Astrocyte (in vitro differentiated cells and primary cell): ENCODE data around the gene SLC25A48. TPM values are rescaled to one million over a fixed set of nuclear protein-coding genes. Genes with fewer than 3 reads are reported as not detected.

Source experiments
- DNase-seq: peaks from one replicate; pipeline ENCODE4 v3.0.0-alpha.2; 2010; ENCODE audit warnings: low read depth
- FAIRE-seq: peaks from 2 replicates; lab custom pipeline; 2011; peaks lifted over from hg19 to GRCh38; lab: Jason Lieb, UNC
- H2AFZ ChIP-seq: 2 replicates; pipeline ENCODE4 v1.6.0; 2012; ENCODE audit warnings: low read depth, low read length, inconsistent platforms
- H3K27ac ChIP-seq: 2 replicates; pipeline ENCODE4 v1.5.1; 2011; ENCODE audit warnings: low read depth, low read length, inconsistent platforms
- H3K27me3 ChIP-seq: 2 replicates; pipeline ENCODE4 v1.6.0; 2011; ENCODE audit warnings: low read length, inconsistent platforms; ENCODE audit not compliant: insufficient read depth
- H3K36me3 ChIP-seq: 2 replicates; pipeline ENCODE4 v1.5.1; 2011; ENCODE audit warnings: low read length, inconsistent platforms; ENCODE audit not compliant: insufficient read depth
- H3K4me1 ChIP-seq: 2 replicates; pipeline ENCODE4 v1.5.1; 2011; ENCODE audit warnings: low read length, inconsistent platforms; ENCODE audit not compliant: insufficient read depth
- H3K4me2 ChIP-seq: 2 replicates; pipeline ENCODE4 v1.6.0; 2012; ENCODE audit warnings: low read length, inconsistent platforms
- H3K4me3 ChIP-seq: 2 replicates; pipeline ENCODE4 v1.5.1; 2011; ENCODE audit warnings: low read depth, mild to moderate bottlenecking, low read length, inconsistent platforms; ENCODE audit not compliant: insufficient read depth
- H3K79me2 ChIP-seq: 2 replicates; pipeline ENCODE4 v1.6.0; 2012; ENCODE audit warnings: mild to moderate bottlenecking, low read length, inconsistent platforms; ENCODE audit not compliant: insufficient read depth
- H3K9ac ChIP-seq: 2 replicates; pipeline ENCODE4 v1.6.0; 2012; ENCODE audit warnings: mild to moderate bottlenecking, low read length, inconsistent platforms
- H3K9me3 ChIP-seq: 2 replicates; pipeline ENCODE4 v1.5.1; 2012; ENCODE audit warnings: low read depth, mild to moderate bottlenecking, low read length, inconsistent platforms; ENCODE audit not compliant: insufficient read depth
- H4K20me1 ChIP-seq: 2 replicates; pipeline ENCODE4 v1.6.0; 2012; ENCODE audit warnings: low read length, inconsistent platforms; ENCODE audit not compliant: insufficient read depth
- H3K27ac Mint-ChIP-seq: one replicate; pipeline ENCODE4 v1.8.0; 2021; ENCODE audit warnings: mild to moderate bottlenecking, mixed read lengths; ENCODE audit not compliant: unreplicated experiment
- H3K27me3 Mint-ChIP-seq: one replicate; pipeline ENCODE4 v1.8.0; 2021; ENCODE audit warnings: low read depth, mixed read lengths; ENCODE audit not compliant: unreplicated experiment
- H3K36me3 Mint-ChIP-seq: one replicate; pipeline ENCODE4 v1.8.0; 2021; ENCODE audit warnings: low read depth, mixed read lengths; ENCODE audit not compliant: unreplicated experiment
- H3K4me1 Mint-ChIP-seq: one replicate; pipeline ENCODE4 v1.8.0; 2021; ENCODE audit warnings: low read depth, mixed read lengths; ENCODE audit not compliant: unreplicated experiment
- H3K4me3 Mint-ChIP-seq: one replicate; pipeline ENCODE4 v1.8.0; 2021; ENCODE audit warnings: mild to moderate bottlenecking, moderate library complexity, mixed read lengths; ENCODE audit not compliant: unreplicated experiment
- H3K9me3 Mint-ChIP-seq: one replicate; pipeline ENCODE4 v1.8.0; 2021; ENCODE audit warnings: mild to moderate bottlenecking, mixed read lengths; ENCODE audit not compliant: unreplicated experiment
- EZH2 ChIP-seq: IDR thresholded peaks from 2 replicates; pipeline ENCODE4 v1.6.1; 2012; ENCODE audit warnings: mild to moderate bottlenecking, low read length, inconsistent platforms; ENCODE audit not compliant: insufficient read depth
- total RNA-seq: library from RNA; stranded (reverse); gene quantifications from 2 replicates; pipeline ENCODE4 v1.2.1, GENCODE V29; 2021
- TF ChIP-seq, protein P1 (sequence below): IDR thresholded peaks from 2 replicates; pipeline ENCODE4 v1.5.1; 2011; ENCODE audit warnings: low read depth, mild to moderate bottlenecking, inconsistent platforms, low read length, moderate library complexity; ENCODE audit not compliant: insufficient read depth

SLC25A48 gene
- total RNA-seq, 1 donor from 2014 or later, result not detected

- H3K27ac Mint-ChIP-seq, result no peak overlapping the region
- Histone ChIP-seq H3K9me3 (no peaks in the 10 kb centered on the region), H3K36me3 (no peaks in the 10 kb centered on the region), H3K27me3 (peaks cover 6% of the 10 kb centered on the region), H3K27ac (no peak overlapping the region), H3K4me2 (no peak overlapping the region), H4K20me1 (no peaks in the 10 kb centered on the region), H3K4me3 (no peak overlapping the region), H3K4me1 (no peaks in the 10 kb centered on the region), H2AFZ (no peak overlapping the region), H3K79me2 (no peaks in the 10 kb centered on the region), H3K9ac (no peak overlapping the region)
- DNase-seq (no peak), FAIRE-seq (no peak)
- no peak for TF ChIP-seq EZH2
- TF ChIP-seq, protein P1, sequence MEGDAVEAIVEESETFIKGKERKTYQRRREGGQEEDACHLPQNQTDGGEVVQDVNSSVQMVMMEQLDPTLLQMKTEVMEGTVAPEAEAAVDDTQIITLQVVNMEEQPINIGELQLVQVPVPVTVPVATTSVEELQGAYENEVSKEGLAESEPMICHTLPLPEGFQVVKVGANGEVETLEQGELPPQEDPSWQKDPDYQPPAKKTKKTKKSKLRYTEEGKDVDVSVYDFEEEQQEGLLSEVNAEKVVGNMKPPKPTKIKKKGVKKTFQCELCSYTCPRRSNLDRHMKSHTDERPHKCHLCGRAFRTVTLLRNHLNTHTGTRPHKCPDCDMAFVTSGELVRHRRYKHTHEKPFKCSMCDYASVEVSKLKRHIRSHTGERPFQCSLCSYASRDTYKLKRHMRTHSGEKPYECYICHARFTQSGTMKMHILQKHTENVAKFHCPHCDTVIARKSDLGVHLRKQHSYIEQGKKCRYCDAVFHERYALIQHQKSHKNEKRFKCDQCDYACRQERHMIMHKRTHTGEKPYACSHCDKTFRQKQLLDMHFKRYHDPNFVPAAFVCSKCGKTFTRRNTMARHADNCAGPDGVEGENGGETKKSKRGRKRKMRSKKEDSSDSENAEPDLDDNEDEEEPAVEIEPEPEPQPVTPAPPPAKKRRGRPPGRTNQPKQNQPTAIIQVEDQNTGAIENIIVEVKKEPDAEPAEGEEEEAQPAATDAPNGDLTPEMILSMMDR, result no peak
- H3K4me1 Mint-ChIP-seq, result no peaks in the 10 kb centered on the region
- peaks cover 7% of the 10 kb centered on the region for H3K9me3 Mint-ChIP-seq
- H3K4me3 Mint-ChIP-seq, result no peak overlapping the region
- H3K36me3 Mint-ChIP-seq, result no peaks in the 10 kb centered on the region
- H3K27me3 Mint-ChIP-seq, result peaks cover 45% of the 10 kb centered on the region
These were observed 12.7 kb upstream of the SLC25A48 start for GRCh38 chr5:135821802-135822201.

DNA sequence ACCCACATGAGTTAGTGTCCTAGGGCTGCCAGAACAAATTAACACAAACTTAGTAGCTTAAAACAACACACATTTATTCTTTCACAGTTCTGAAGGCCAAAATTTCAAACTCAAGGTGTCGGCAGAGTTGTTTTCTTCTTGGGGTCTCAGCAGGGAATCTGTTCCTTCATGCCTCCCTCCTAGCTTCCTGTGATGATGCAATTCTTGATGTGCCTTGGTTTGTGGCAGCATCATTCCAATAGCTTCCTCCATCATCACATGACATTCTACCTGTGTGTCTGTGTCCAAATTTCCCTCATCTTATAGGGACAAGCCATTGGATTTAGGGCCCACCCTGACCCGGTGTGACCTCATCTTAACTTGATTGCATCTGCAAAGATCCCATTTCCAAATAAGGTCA, 12.2 kb upstream of the SLC25A48 start:
- TF ChIP-seq, protein P1, result no peak
- no peak for TF ChIP-seq EZH2
- no peaks in the 10 kb centered on the region for H3K4me1 ChIP-seq
- no peak for DNase-seq
- no peaks in the 10 kb centered on the region for H3K36me3 Mint-ChIP-seq
- no peak overlapping the region for H3K9ac ChIP-seq
- no peak overlapping the region for H3K4me3 Mint-ChIP-seq
- H3K9me3 Mint-ChIP-seq, result peaks cover 7% of the 10 kb centered on the region
- peaks cover 6% of the 10 kb centered on the region for H3K27me3 ChIP-seq
- no peaks in the 10 kb centered on the region for H3K9me3 ChIP-seq
- no peak overlapping the region for H3K4me3 ChIP-seq
- H3K4me2 ChIP-seq, result no peak overlapping the region
- no peak for FAIRE-seq
- no peaks in the 10 kb centered on the region for H3K36me3 ChIP-seq
- H3K27ac ChIP-seq, result no peak overlapping the region
- no peak overlapping the region for H3K27ac Mint-ChIP-seq
- H2AFZ ChIP-seq, result no peak overlapping the region
- H3K27me3 Mint-ChIP-seq, result peaks cover 50% of the 10 kb centered on the region
- H3K4me1 Mint-ChIP-seq, result no peaks in the 10 kb centered on the region
- no peaks in the 10 kb centered on the region for H3K79me2 ChIP-seq
- no peaks in the 10 kb centered on the region for H4K20me1 ChIP-seq

GRCh38 chr5:135822959-135823358, 11.5 kb upstream of the SLC25A48 start:
- Mint-ChIP-seq H3K4me3 (no peak overlapping the region), H3K27ac (no peak overlapping the region), H3K27me3 (peaks cover 54% of the 10 kb centered on the region), H3K4me1 (no peaks in the 10 kb centered on the region), H3K36me3 (no peaks in the 10 kb centered on the region), H3K9me3 (peaks cover 7% of the 10 kb centered on the region)
- no peaks in the 10 kb centered on the region for H3K4me1 ChIP-seq
- H3K4me2 ChIP-seq, result no peak overlapping the region
- TF ChIP-seq EZH2, result no peak
- TF ChIP-seq, protein P1, result no peak
- H3K36me3 ChIP-seq, result no peaks in the 10 kb centered on the region
- no peak overlapping the region for H3K9ac ChIP-seq
- H3K27me3 ChIP-seq, result peaks cover 6% of the 10 kb centered on the region
- H4K20me1 ChIP-seq, result no peaks in the 10 kb centered on the region
- no peak overlapping the region for H2AFZ ChIP-seq
- no peaks in the 10 kb centered on the region for H3K79me2 ChIP-seq
- H3K4me3 ChIP-seq, result no peak overlapping the region
- no peaks in the 10 kb centered on the region for H3K9me3 ChIP-seq
- no peak overlapping the region for H3K27ac ChIP-seq
- FAIRE-seq, result no peak
- DNase-seq, result no peak
